SKM-1 treated with dmso at 0.1 percent for 144 hours (cell line): ENCODE data around the gene HSD11B1.
A peak's percentile ranks its signal among the peaks of the same experiment; 100 is the strongest.
"Not testable (repeated sequence)": the region's sequence is repeated elsewhere in the genome, so short reads cannot be mapped to it uniquely, and the experiment has no call there.

Experiments used
- DNase-seq: peaks from one replicate; lab custom pipeline; 2025; ENCODE audit not compliant: unreplicated experiment; lab: John Stamatoyannopoulos, UW

The HSD11B1 gene

DNA sequence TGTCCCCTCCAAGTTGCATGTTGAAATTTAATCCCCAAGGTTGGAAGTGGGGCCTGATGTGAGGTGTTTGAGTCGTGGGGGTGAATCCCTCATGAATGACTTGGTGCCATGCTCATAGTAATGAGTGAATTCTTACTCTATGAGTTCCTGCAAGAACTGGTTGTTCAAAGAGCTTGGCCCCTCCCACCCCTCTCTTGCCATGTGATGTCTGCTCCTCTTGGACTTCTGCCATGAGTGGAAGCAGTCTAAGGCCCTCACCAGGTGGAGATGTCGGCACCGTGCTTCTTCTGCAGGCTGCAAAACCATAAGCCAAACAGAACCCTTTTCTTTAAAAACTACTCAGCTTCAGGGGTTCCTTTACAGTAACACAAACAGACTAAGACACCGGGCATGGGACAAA lies 15.2 kb upstream of the HSD11B1 start:
- no peak for DNase-seq

GRCh38 chr1:209691237-209691636 lies 13.4 kb upstream of the HSD11B1 start:
- DNase-seq = no peak

DNA sequence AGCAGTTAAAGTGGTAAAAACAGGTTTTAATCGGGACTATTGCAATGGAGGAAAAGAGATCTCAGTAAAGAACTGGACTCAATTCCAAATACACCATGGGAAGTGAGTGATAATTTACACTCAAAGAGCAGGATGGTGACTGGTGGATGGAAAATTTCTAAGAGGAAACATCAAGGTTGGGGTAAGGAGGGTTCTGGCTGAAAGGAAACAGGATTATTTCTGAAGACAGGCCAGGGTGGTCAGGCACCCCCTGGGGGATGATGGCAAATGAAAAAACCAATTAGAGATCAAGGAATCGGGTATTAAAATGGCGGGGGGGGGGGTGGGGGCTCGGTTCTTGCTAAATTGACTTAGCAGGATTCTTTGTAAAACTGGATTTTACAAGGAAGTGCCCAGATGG lies 12.3 kb upstream of the HSD11B1 start:
- DNase-seq = no peak

DNA sequence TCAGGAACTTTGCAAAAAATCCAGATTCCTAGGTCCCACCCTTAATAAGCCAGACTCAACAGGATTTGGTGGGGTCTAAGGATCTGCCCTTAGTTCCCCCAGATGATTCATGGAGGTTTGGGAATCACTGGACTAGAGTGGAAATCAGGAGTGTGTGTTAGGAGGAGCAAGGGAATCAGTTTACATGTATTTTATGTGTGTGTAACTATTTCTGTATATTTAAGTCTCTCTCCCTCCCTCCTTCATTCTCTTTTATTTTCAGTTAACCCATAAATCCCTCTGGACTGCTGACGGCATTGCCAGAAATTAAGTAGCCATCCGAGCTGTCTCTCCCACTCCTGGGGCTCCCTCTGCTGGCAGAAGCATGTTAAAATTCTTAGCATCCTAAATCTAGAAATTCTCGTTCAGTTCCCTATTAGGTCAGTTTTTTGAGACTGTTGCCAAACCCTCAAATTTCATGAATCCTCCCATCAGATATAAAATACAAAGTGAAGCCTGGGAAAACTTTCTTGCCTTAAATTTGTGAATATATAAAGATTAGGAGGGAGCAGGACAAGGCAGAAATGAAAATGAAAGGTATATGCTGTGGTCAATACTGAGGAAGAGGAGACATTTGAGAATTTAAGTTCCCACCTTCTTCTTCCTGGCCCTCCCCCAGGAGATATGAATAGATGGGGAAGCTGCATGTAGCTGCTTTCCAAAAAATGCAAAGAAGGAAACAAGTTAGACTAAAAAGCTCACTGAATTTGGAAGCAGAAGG lies 11.7 kb upstream of the HSD11B1 start:
- peak; percentile 71 for DNase-seq

DNA sequence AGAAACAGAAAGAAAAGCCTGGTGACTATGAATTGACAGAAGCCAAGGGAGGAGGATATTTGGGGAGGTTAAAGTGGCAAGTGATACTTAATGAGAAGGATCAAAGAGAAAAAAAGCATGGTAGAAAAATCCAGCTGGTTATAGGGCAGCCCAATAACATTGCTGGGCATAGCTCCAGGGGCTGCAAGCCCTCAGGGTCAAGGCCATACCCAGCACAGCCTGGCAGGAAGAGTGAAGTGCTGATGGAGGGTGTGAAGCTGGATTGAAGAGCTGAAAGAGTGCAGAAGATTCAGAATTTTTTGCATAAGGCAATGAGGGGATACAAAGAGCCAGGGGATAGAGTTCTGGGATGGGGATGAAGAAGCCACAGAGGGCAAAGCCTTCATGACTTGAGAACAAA lies 8.0 kb upstream of the HSD11B1 start:
- DNase-seq = no peak

DNA sequence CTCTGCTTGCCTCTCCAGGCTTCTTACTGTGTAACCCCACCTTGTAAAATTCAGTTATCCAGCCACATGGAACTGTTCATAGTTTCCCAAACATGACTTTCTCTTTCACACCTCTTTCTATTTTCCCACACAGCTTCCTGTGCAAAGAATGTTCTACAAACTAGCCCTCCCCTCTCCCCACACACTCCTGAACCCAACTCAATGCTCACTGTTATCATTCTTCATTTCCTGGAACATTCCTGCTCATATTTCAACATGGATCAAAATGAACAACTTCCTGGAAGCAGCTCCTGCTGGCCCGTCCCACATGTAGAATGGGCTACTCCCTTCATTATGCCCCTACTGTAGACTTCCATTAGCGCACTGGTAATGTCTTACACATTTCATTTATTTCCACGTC lies 7.5 kb upstream of the HSD11B1 start:
- no peak for DNase-seq

DNA sequence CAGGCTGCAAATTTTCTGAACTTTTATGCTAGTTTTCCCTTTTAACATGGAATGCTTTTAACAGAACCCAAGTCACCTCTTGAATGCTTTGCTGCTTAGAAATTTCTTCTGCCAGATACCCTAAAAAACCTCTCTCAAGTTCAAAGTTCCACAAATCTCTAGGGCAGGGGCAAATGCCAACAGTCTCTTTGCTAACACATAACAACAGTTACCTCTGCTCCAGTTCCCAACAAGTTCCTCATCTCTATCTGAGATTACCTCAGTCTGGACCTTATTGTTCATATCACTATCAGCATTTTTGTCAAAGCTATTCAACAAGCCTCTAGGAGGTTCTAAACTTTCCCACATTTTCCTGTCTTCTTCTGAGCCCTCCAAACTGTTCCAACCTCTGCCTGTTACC lies 4.0 kb upstream of the HSD11B1 start:
- DNase-seq = not testable (repeated sequence)

DNA sequence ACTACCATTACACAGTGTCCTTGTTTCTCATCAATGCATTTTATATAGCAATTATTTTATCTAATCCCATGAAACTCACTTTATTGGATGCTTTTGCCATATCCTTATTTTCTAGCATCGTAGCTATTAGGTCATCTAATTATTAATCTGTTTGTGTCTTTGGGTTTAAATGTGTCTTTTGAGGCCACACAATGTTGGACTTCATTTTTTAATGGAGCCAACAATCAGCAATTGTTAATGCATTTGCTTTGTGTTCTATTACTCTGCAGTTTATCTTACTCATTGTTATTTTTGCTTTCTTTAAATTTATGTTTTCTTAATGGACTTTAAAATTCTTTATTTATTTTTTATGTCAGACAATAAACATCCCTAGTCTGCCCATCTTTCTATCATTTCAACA lies 1.8 kb upstream of the HSD11B1 start:
- no peak for DNase-seq

DNA sequence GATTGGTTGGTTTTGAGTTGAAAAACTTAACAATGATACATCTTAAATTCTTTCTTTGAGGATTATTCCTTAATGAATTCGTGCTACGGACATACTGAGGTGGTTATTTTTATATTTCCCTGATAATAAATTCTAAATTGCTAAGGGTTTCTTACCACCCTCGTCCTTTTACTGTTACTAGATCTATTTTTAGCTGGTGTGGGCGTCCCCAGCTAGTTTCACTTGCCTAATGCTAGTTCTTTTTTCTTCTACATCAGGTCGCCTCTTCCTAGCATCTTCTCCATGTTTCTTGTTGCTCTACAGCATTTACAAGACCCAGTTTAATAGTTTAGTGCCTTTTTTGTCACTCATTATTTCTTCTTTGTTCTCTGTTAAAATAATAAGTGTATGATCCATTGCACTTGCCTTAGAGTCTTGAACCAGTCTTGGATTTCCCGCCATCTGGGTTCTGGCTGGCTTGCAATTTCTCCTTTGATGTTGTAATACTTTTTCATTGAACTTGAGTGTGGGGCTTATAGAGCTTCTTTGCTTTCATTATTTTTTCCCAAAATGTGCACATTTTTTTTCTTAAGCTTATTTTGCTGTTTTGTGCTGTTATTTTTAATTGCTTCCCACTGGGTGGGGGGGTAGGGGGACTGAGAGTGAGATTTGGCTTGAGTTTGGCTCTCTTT lies 677 bp upstream of the HSD11B1 start:
- no peak for DNase-seq

- no peak for DNase-seq
Measured at GRCh38 chr1:209705033-209705598, 470 bp downstream of the HSD11B1 start.

DNA sequence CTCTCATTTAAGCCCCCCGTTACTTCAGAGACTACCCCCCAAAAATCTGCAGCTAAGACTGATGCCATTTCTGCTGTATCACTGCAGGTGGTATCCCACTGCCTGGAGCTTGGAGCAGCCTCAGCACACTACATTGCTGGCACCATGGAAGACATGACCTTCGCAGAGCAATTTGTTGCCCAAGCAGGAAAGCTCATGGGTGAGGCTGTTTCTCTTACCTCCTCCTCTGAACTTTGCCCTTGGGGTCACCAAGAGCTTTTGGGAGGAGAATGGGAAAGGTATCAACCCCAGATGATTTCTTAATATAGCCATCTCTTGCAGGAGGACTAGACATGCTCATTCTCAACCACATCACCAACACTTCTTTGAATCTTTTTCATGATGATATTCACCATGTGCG lies 2.0 kb downstream of the HSD11B1 start:
- DNase-seq = no peak

DNA sequence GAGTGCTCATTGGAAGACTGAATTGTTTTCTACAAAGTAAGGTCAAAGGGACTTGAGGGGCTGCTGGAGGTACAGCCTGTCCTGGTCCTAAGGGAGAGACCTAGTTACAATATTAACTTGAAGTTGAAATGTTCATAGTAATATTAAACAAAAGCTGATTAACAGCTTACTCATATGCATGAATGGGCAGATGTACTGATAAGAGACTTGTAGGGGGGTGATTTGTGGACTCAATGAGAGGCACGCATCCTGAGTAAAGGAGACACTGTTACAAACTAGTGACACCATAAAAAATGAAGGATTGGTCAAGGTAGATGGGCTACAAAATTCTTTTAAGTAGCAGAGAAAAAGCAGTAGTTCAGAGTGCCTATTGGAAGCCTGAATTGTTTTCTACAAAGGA lies 2.7 kb downstream of the HSD11B1 start:
- DNase-seq = no peak

DNA sequence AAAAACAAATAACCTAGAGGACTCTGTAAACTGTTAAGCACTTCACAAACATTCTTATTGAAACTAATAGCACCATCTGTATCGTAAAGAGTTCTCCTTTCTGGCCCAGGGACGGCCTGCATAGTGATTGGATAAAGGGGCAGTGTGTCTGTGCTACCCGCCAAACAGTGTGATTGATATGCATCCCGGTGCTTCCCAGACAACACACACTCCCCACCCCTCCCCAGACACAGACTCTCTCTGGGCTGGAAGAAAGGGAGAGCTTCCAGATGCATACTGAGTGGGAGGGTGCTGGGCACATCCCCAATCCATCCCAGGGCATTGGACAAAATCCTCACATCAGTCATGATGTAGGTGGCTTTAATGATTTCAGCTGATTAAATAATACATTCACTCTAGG lies 3.7 kb downstream of the HSD11B1 start:
- DNase-seq = no peak

GRCh38 chr1:209710093-209710492 lies 5.4 kb downstream of the HSD11B1 start:
- DNase-seq = no peak

DNA sequence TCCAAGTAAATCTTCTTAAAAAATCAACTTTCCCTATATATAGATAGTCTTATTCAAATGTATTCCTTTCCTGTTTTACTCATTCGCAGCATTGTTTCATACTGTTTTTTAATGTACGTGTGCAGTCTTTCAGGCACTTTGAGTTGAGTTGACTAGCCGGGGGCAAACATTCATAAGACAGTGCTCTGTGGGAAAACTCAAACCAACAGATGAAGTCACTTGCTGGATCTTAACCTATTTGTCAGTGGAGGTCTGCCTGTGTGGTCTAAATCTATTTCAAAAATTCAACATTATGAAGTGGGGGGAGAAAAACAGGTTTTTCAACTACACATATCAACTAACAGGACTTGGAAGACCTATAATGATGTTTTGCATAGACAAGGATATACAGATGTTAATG lies 6.2 kb downstream of the HSD11B1 start:
- DNase-seq = no peak

DNA sequence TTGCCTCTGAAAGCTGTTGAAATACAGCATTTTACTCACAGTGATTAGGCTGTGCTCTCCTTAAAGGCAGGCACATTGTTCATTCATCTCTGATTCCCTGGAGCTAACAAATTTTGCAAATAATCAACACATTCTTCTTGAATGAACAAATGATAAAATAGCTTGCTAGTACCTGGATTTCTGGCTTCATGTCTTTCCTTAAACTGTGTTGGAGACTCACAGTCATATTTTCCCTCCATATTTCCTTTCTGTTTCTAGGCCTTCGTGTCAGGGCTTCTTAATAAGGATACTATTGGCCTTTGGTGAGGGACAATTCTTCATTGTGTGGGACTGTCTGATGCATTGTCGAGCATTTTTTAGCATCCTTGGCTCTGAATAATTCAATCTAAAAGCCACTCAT lies 9.7 kb downstream of the HSD11B1 start:
- no peak for DNase-seq

DNA sequence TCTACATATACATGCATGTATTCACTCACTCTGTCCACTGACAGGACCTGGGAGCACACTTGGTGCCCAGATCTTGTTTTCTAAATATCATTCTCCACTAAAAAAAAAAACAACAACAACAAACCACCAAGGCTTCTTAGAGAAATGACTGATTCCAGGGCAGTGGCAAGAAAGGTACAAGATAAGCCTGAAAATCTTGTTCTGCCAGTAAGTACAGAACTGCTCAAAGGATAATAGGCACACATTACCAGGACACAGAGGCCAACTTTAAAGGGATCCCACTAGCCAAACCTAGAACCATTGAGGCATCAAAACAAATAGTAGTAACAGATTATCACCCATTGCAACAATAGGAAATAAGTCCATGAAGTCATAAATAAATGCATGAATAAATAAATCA lies 10.7 kb downstream of the HSD11B1 start:
- no peak for DNase-seq

- DNase-seq = no peak
Measured at GRCh38 chr1:209717818-209718217, 13.2 kb downstream of the HSD11B1 start.

DNA sequence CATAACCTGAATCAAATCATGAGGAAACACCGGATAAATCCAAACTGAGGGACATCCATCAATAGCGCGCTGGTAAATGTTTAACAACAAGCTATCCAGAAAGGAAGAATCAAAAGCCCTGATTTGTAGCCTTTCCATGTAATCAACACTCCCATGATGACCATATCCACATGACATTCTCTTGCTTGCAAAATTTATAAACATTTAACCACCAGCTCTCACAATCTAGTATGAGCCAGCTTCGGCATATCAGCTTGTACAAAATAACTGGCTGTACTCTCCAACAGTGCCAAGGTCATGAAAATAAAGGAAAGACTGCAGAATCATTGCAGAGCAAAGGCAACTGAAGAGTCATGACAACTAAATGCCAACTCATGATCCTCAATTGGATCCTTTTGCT lies 15.7 kb downstream of the HSD11B1 start:
- no peak for DNase-seq

DNA sequence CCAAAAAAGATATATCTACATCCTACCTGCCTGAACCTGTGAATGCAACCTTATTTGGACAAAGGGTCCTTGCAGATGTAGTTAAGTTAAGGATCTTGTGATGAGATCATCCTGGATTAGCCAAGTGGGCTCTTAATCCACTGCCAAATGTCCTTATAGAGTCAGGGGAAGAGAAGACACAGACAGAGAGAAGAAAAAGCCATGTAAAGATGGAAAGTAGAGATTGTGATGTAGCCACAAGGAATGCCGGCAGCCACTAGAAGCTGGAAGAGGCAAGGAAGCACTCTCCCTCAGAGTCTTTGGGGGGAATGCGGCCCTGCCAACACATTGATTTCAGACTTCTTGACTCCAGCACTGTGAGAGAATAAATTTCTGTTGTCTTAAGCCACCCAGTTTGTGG lies 16.2 kb downstream of the HSD11B1 start:
- DNase-seq = no peak

DNA sequence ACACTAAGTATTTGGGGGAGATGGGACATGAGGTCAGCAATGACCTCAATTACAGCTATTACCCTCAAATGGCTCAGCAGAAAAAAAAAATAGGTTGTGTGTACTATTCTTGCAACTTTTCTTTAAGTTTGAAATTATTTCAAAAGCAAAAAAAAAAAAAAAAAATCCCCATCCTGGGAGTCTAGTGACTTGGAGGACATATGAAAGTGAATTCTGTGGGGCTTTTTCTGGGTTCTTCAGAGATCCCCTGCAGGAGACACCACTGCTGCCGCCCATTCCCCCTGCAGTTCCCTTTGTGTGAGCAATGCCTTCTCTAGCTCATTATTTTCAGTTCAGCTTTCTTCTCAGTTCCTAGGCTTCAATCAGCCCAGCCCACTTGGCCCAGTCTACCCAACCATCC lies 16.7 kb downstream of the HSD11B1 start:
- DNase-seq = no peak

GRCh38 chr1:209723265-209723664 lies 18.6 kb downstream of the HSD11B1 start:
- no peak for DNase-seq
